NCI-H446 treated with DMSO at 0.1 percent for 48 hours (cell line): ENCODE data around the gene CUL2.
A peak's percentile ranks its signal among the peaks of the same experiment; 100 is the strongest.
"Not testable (repeated sequence)": the region's sequence is repeated elsewhere in the genome, so short reads cannot be mapped to it uniquely, and the experiment has no call there.

Experiments
- DNase-seq: peaks from one replicate; lab custom pipeline; 2025; lab: John Stamatoyannopoulos, UW

The CUL2 gene

GRCh38 chr10:35090162-35090954 lies at the start of gene CUL2:
TSS of gene CUL2 (minus strand) at chr10:35090341. CDS start at chr10:35071317, 19,024 bp downstream.
- peak; percentile 87 for DNase-seq

- DNase-seq = no peak
Observed at GRCh38 chr10:35136263-35136815, 46.2 kb upstream of the CUL2 start.

- no peak for DNase-seq
Observed at GRCh38 chr10:35135861-35136260, 45.7 kb upstream of the CUL2 start.

GRCh38 chr10:35133586-35133985 lies 43.4 kb upstream of the CUL2 start:
- DNase-seq = no peak

GRCh38 chr10:35132727-35133126 lies 42.6 kb upstream of the CUL2 start:
- no peak for DNase-seq

GRCh38 chr10:35130663-35131062 lies 40.5 kb upstream of the CUL2 start:
- no peak for DNase-seq

- no peak for DNase-seq
Observed at GRCh38 chr10:35129185-35129674, 39.1 kb upstream of the CUL2 start.

- DNase-seq = no peak
Observed at GRCh38 chr10:35127289-35127891, 37.2 kb upstream of the CUL2 start.

- peak; percentile 89 for DNase-seq
Observed at GRCh38 chr10:35126530-35127288, 36.6 kb upstream of the CUL2 start, which contains the start of gene CREM. TSS of gene CREM (plus strand) at chr10:35126846. CDS start at chr10:35137836, 10,990 bp downstream.

GRCh38 chr10:35126062-35126529 lies 36.0 kb upstream of the CUL2 start:
- no peak for DNase-seq

GRCh38 chr10:35124540-35124939 lies 34.4 kb upstream of the CUL2 start:
- no peak for DNase-seq

- DNase-seq = no peak
Observed at GRCh38 chr10:35119378-35119777, 29.2 kb upstream of the CUL2 start.

GRCh38 chr10:35112571-35112970 lies 22.4 kb upstream of the CUL2 start:
- DNase-seq = no peak

GRCh38 chr10:35103882-35104281 lies 13.7 kb upstream of the CUL2 start:
- no peak for DNase-seq

- DNase-seq = no peak
Observed at GRCh38 chr10:35097510-35097909, 7.4 kb upstream of the CUL2 start.

- no peak for DNase-seq
Observed at GRCh38 chr10:35096312-35096711, 6.2 kb upstream of the CUL2 start.

- no peak for DNase-seq
Observed at GRCh38 chr10:35092851-35093250, 2.7 kb upstream of the CUL2 start.

GRCh38 chr10:35091994-35092790 lies 2.1 kb upstream of the CUL2 start:
- DNase-seq = no peak

GRCh38 chr10:35089611-35090161 lies 455 bp downstream of the CUL2 start:
- no peak for DNase-seq

GRCh38 chr10:35083242-35083641 lies 6.9 kb downstream of the CUL2 start:
- no peak for DNase-seq

GRCh38 chr10:35080261-35080660 lies 9.9 kb downstream of the CUL2 start:
- not testable (repeated sequence) for DNase-seq
